NB4 (cell line): ENCODE data around the gene ISYNA1.

Source experiments
- DNase-seq: peaks from one replicate; pipeline ENCODE4 v3.0.0; 2010; ENCODE audit warnings: low read depth
- H3K4me3 ChIP-seq: one replicate; pipeline ENCODE4 v1.5.1; 2011; ENCODE audit warnings: mild to moderate bottlenecking, low read depth, low read length, moderate library complexity
- CTCF ChIP-seq: IDR thresholded peaks from one replicate; pipeline ENCODE4 v1.5.1; 2012; ENCODE audit warnings: low read depth, low read length
- MYC ChIP-seq: IDR thresholded peaks from 2 replicates; pipeline ENCODE4 v1.6.1; 2011; ENCODE audit warnings: low read depth, low read length
- POLR2A ChIP-seq: IDR thresholded peaks from 2 replicates; pipeline ENCODE4 v1.6.1; 2011; ENCODE audit warnings: mild to moderate bottlenecking; ENCODE audit not compliant: insufficient read length; ENCODE audit errors: extremely low read depth
- TF ChIP-seq, protein P1 (sequence below): IDR thresholded peaks from 2 replicates; pipeline ENCODE4 v1.6.1; 2011; ENCODE audit warnings: low read depth, low read length

ISYNA1 gene

DNA sequence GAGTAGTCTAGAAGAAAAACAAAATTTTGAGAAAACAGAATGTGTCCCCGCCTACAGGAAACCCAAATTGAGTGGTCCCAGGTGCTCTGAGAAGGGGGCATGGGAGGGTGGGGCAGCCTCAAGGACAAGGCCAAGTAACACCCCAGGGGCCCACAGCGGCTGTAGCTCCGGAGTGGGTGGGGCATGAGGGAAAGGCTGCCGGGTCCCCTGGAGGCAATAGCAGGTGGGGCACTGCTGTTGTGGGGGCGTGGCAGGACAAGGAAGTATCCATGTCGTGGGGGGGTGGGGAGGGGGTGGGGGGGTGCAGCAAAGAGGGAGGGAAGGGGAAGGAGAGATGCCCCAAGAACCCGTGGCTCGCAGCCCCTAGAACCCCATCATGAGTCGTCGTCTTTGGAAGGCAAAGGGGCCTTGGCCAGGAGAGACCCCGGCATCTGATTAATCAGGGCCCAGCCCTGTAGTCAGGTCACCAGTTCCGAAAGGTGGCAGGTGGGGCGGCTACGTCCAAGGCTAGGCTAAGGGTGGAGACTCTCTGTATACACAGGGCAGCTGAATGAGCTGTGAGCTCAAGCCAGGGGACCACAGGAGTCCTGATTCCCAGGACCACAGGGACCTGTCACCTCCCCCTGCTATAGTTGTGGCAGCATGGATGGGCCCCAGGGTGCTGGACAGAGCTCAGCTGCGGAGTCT, 7.5 kb upstream of the ISYNA1 start:
- no peak overlapping the region for H3K4me3 ChIP-seq
- TF ChIP-seq, protein P1, sequence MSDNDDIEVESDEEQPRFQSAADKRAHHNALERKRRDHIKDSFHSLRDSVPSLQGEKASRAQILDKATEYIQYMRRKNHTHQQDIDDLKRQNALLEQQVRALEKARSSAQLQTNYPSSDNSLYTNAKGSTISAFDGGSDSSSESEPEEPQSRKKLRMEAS = no peak
- TF ChIP-seq MYC = no peak
- no peak for TF ChIP-seq CTCF
- no peak for TF ChIP-seq POLR2A
- DNase-seq = no peak

- no peak for DNase-seq
- no peak overlapping the region for H3K4me3 ChIP-seq
- TF ChIP-seq MYC (no peak), POLR2A (no peak), CTCF (no peak)
- TF ChIP-seq, protein P1 = no peak
Observed at GRCh38 chr19:18444513-18444912, 6.6 kb upstream of the ISYNA1 start.

GRCh38 chr19:18443831-18444230, 5.9 kb upstream of the ISYNA1 start:
- no peak for DNase-seq
- TF ChIP-seq, protein P1 = no peak
- no peak for TF ChIP-seq CTCF
- TF ChIP-seq MYC = no peak
- TF ChIP-seq POLR2A = no peak
- no peak overlapping the region for H3K4me3 ChIP-seq

- no peak overlapping the region for H3K4me3 ChIP-seq
- no peak for DNase-seq
- TF ChIP-seq POLR2A (no peak), CTCF (no peak), MYC (no peak)
- TF ChIP-seq, protein P1 = no peak
Observed at GRCh38 chr19:18443406-18443805, 5.5 kb upstream of the ISYNA1 start.

GRCh38 chr19:18442941-18443340, 5.0 kb upstream of the ISYNA1 start:
- no peak for DNase-seq
- no peak overlapping the region for H3K4me3 ChIP-seq
- TF ChIP-seq CTCF = no peak
- TF ChIP-seq, protein P1 = no peak
- TF ChIP-seq MYC = no peak
- TF ChIP-seq POLR2A = no peak
